HepG2 (cell line): Measurements from ENCODE around the gene NUDT8.

Experiments used
- CENPT ChIP-seq: sonication (generic); formaldehyde crosslinking; IDR thresholded peaks from 2 replicates; pipeline ENCODE4 v1.8.0; 2022; ENCODE audit warnings: low read depth, mild to moderate bottlenecking, moderate library complexity, missing genetic modification reagents
- HDAC6 ChIP-seq: fragments of 200-600 bp; sonication (generic); IDR thresholded peaks from 2 replicates; pipeline ENCODE4 v1.7.0; 2017; ENCODE audit warnings: mild to moderate bottlenecking, antibody characterized with exemption, low read length, low read depth
- JUN ChIP-seq: sonication (generic); formaldehyde crosslinking; IDR thresholded peaks from 2 replicates; pipeline ENCODE4 v1.4.0; 2020; ENCODE audit warnings: mild to moderate bottlenecking, missing genetic modification reagents
- MED1 ChIP-seq: sonication (generic); formaldehyde crosslinking; IDR thresholded peaks from 2 replicates; pipeline ENCODE4 v1.4.0; 2020; ENCODE audit warnings: missing genetic modification reagents
- NCOA1 ChIP-seq: sonication (generic); formaldehyde crosslinking; IDR thresholded peaks from 2 replicates; pipeline ENCODE4 v1.9.0; 2021; ENCODE audit warnings: missing genetic modification reagents
- PBX2 ChIP-seq: IDR thresholded peaks from 2 replicates; pipeline ENCODE4 v1.6.1; 2016; ENCODE audit warnings: control low read depth
- REST ChIP-seq, 2 experiments: IDR thresholded peaks; 2 replicates each; pipeline ENCODE4 v1.6.1; 2011 to 2012; ENCODE audit warnings: low read length in 2 of 2, borderline replicate concordance in 1 of 2, low read depth in 1 of 2, mild to moderate bottlenecking in 1 of 2, moderate library complexity in 1 of 2
- SOX6 ChIP-seq, 2 experiments: fragments of 450-650 bp in 1 of 2; sonication (generic) in 1 of 2; formaldehyde crosslinking in 1 of 2; IDR thresholded peaks; 2 replicates each; pipeline versions ENCODE4 v1.4.0 to v1.6.1; 2017 to 2020; ENCODE audit warnings: antibody characterized with exemption in 1 of 2, mild to moderate bottlenecking in 1 of 2, missing genetic modification reagents in 1 of 2
- XRCC5 ChIP-seq: fragments of 200-400 bp; formaldehyde crosslinking; optimal IDR thresholded peaks from 2 replicates; pipeline ENCODE3; 2017; ENCODE audit warnings: mild to moderate bottlenecking, low read length
- ZBTB1 ChIP-seq: sonication (generic); formaldehyde crosslinking; IDR thresholded peaks from 2 replicates; pipeline ENCODE4 v1.4.0; 2020; ENCODE audit warnings: missing genetic modification reagents, borderline replicate concordance
- ZNF556 ChIP-seq: sonication (generic); formaldehyde crosslinking; IDR thresholded peaks from 2 replicates; pipeline ENCODE4 v1.4.0; 2020; ENCODE audit warnings: mild to moderate bottlenecking, missing genetic modification reagents, borderline replicate concordance
- ZNF598 ChIP-seq: sonication (generic); formaldehyde crosslinking; IDR thresholded peaks from 2 replicates; pipeline ENCODE4 v1.5.1; 2020; ENCODE audit warnings: mild to moderate bottlenecking, missing genetic modification reagents, borderline replicate concordance
- TF ChIP-seq, protein P1 (sequence below), 2 experiments: sonication (generic) in 1 of 2; formaldehyde crosslinking in 1 of 2; IDR thresholded peaks; 2 replicates each; pipeline versions ENCODE4 v1.5.1 to v1.6.1; 2011 to 2020; ENCODE audit warnings: borderline replicate concordance in 1 of 2, low read depth in 1 of 2, low read length in 1 of 2, mild to moderate bottlenecking in 1 of 2, missing genetic modification reagents in 1 of 2, moderate library complexity in 1 of 2

- no peak for TF ChIP-seq ZNF556
- TF ChIP-seq, protein P1, sequence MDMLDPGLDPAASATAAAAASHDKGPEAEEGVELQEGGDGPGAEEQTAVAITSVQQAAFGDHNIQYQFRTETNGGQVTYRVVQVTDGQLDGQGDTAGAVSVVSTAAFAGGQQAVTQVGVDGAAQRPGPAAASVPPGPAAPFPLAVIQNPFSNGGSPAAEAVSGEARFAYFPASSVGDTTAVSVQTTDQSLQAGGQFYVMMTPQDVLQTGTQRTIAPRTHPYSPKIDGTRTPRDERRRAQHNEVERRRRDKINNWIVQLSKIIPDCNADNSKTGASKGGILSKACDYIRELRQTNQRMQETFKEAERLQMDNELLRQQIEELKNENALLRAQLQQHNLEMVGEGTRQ (IDR thresholded peaks at IDR 0.05; ENCODE audit: low read depth, low read length): no peak
- TF ChIP-seq, protein P1 (CRISPR knock-in tag; IDR thresholded peaks at IDR 0.05; ENCODE audit: borderline replicate concordance): no peak
- TF ChIP-seq SOX6 (IDR thresholded peaks at IDR 0.05): no peak
- TF ChIP-seq SOX6 (CRISPR knock-in tag; IDR thresholded peaks at IDR 0.05): peak; percentile 87
- TF ChIP-seq ZBTB1 (CRISPR knock-in tag): no peak
- no peak for TF ChIP-seq JUN
- TF ChIP-seq ZNF598 (CRISPR knock-in tag): no peak
- TF ChIP-seq HDAC6: no peak
- no peak for TF ChIP-seq REST (IDR thresholded peaks at IDR 0.05; ENCODE audit: borderline replicate concordance in 1 of 2, low read depth in 1 of 2, low read length in 2 of 2)
- no peak for TF ChIP-seq XRCC5
- peak; percentile 36; the same call in 1 of the 2 replicates for TF ChIP-seq MED1 (CRISPR knock-in tag)
- TF ChIP-seq PBX2: no peak
- no peak for TF ChIP-seq CENPT (CRISPR knock-in tag)
- no peak for TF ChIP-seq NCOA1 (CRISPR knock-in tag)
These were observed 12.3 kb downstream of the NUDT8 start for GRCh38 chr11:67617243-67617953.
